ENCODE data around the gene CACUL1. TPM values are rescaled to one million over a fixed set of nuclear protein-coding genes. Genes with fewer than 3 reads are reported as not detected.

The CACUL1 gene
- total and polyA plus RNA-seq, 2 of the 13 experiments (the other 11 are each of a cell fraction or from before 2014, with no cell fraction given) = 14.2 to 31.0 TPM

- TF ChIP-seq NONO (IDR thresholded peaks at IDR 0.05) = no peak
- no peak for TF ChIP-seq NONO (CRISPR knock-in tag; conservative IDR thresholded peaks at IDR 0.05)
- peak; percentile 35 for TF ChIP-seq TEAD3 (CRISPR knock-in tag; optimal IDR thresholded peaks at IDR 0.05; ENCODE audit: borderline replicate concordance)
- TF ChIP-seq PPARG (CRISPR knock-in tag; conservative IDR thresholded peaks at IDR 0.05) = no peak
- peak; percentile 62 for TF ChIP-seq IKZF5 (CRISPR knock-in tag; IDR thresholded peaks at IDR 0.05)
- TF ChIP-seq NFAT5 (CRISPR knock-in tag; IDR thresholded peaks at IDR 0.05) = 0 out of 2 replicates have a peak, but pooled peaks have one; percentile 17
- no peak for TF ChIP-seq ZNF562 (CRISPR knock-in tag; IDR thresholded peaks at IDR 0.05; ENCODE audit: borderline replicate concordance)
- no peak for TF ChIP-seq TOE1 (CRISPR knock-in tag; IDR thresholded peaks at IDR 0.05)
- TF ChIP-seq ZMAT3 (CRISPR knock-in tag; conservative IDR thresholded peaks at IDR 0.05) = peak; percentile 97
- TF ChIP-seq ZNF644 (CRISPR knock-in tag; IDR thresholded peaks at IDR 0.05; ENCODE audit: low read depth) = no peak
- TF ChIP-seq DMTF1 (CRISPR knock-in tag; IDR thresholded peaks at IDR 0.05) = no peak
- TF ChIP-seq ZBTB37 (CRISPR knock-in tag; IDR thresholded peaks at IDR 0.05) = no peak
- no peak for TF ChIP-seq ZNF710 (CRISPR knock-in tag; IDR thresholded peaks at IDR 0.05; ENCODE audit: borderline replicate concordance)
- TF ChIP-seq ETS1 (CRISPR knock-in tag; IDR thresholded peaks at IDR 0.05) = 0 out of 2 replicates have a peak, but pooled peaks have one; percentile 68
- TF ChIP-seq ZNF17 (CRISPR knock-in tag; IDR thresholded peaks at IDR 0.05) = no peak
Observed at GRCh38 chr10:118754556-118755423, at the start of gene CACUL1 (continued).

Measured in HepG2 (cell line).